ENCODE results near the gene SAFB. TPM values are rescaled to one million over a fixed set of nuclear protein-coding genes. Genes with fewer than 3 reads are reported as not detected.

Gene SAFB
- total RNA-seq, 1 donor from 2014 or later: 65.1 TPM

- no peak overlapping the region for H3K27ac ChIP-seq (ENCODE audit: low read depth, low read length)
- H3K4me2 ChIP-seq (ENCODE audit: low read length): peak overlapping the region; percentile 32
- Mint-ChIP-seq H3K27me3 (ENCODE audit: low read depth, unreplicated experiment) (no peaks in the 10 kb centered on the region), H3K4me1 (ENCODE audit: low read depth, unreplicated experiment) (peaks cover 1% of the 10 kb centered on the region), H3K27ac (ENCODE audit: unreplicated experiment) (no peak overlapping the region), H3K9me3 (ENCODE audit: unreplicated experiment) (no peaks in the 10 kb centered on the region), H3K36me3 (ENCODE audit: low read depth, unreplicated experiment) (peaks cover 12% of the 10 kb centered on the region), H3K4me3 (ENCODE audit: unreplicated experiment) (no peak overlapping the region)
- no peak for TF ChIP-seq EZH2 (IDR thresholded peaks at IDR 0.05; ENCODE audit: insufficient read depth, low read length)
- TF ChIP-seq CTCF (IDR thresholded peaks at IDR 0.05; ENCODE audit: insufficient read depth, low read depth, low read length): no peak
- H3K9ac ChIP-seq (ENCODE audit: low read length): no peak overlapping the region
- H3K4me1 ChIP-seq (ENCODE audit: insufficient read depth, low read length): peaks cover 11% of the 10 kb centered on the region
- DNase-seq (ENCODE audit: low read depth) (peak; percentile 30), FAIRE-seq (no peak)
- no peaks in the 10 kb centered on the region for H3K27me3 ChIP-seq (ENCODE audit: insufficient read depth, low read length)
- H3K36me3 ChIP-seq (ENCODE audit: insufficient read depth, low read length): peaks cover 57% of the 10 kb centered on the region
- no peaks in the 10 kb centered on the region for H3K9me3 ChIP-seq (ENCODE audit: insufficient read depth, low read depth, low read length)
- H3K79me2 ChIP-seq (ENCODE audit: insufficient read depth, low read length): peaks cover 48% of the 10 kb centered on the region
- peaks cover 77% of the 10 kb centered on the region for H4K20me1 ChIP-seq (ENCODE audit: insufficient read depth, low read length)
- H2AFZ ChIP-seq (ENCODE audit: low read depth, low read length): no peak overlapping the region
- no peak overlapping the region for H3K4me3 ChIP-seq (ENCODE audit: insufficient read depth, low read depth, low read length)
Observed at GRCh38 chr19:5615756-5616327, 7.0 kb upstream of the SAFB start.

GRCh38 chr19:5617080-5617479 lies 5.8 kb upstream of the SAFB start:
- Histone ChIP-seq H3K27ac (ENCODE audit: low read depth, low read length) (no peak overlapping the region), H3K4me3 (ENCODE audit: insufficient read depth, low read depth, low read length) (no peak overlapping the region), H3K9me3 (ENCODE audit: insufficient read depth, low read depth, low read length) (no peaks in the 10 kb centered on the region), H3K4me2 (ENCODE audit: low read length) (no peak overlapping the region), H3K36me3 (ENCODE audit: insufficient read depth, low read length) (peaks cover 53% of the 10 kb centered on the region), H4K20me1 (ENCODE audit: insufficient read depth, low read length) (peaks cover 89% of the 10 kb centered on the region), H3K79me2 (ENCODE audit: insufficient read depth, low read length) (peaks cover 61% of the 10 kb centered on the region), H3K4me1 (ENCODE audit: insufficient read depth, low read length) (peaks cover 20% of the 10 kb centered on the region), H2AFZ (ENCODE audit: low read depth, low read length) (no peak overlapping the region), H3K9ac (ENCODE audit: low read length) (no peak overlapping the region), H3K27me3 (ENCODE audit: insufficient read depth, low read length) (no peaks in the 10 kb centered on the region)
- H3K27ac Mint-ChIP-seq (ENCODE audit: unreplicated experiment): no peak overlapping the region
- no peaks in the 10 kb centered on the region for H3K27me3 Mint-ChIP-seq (ENCODE audit: low read depth, unreplicated experiment)
- DNase-seq (ENCODE audit: low read depth) (no peak), FAIRE-seq (no peak)
- H3K4me1 Mint-ChIP-seq (ENCODE audit: low read depth, unreplicated experiment): peaks cover 5% of the 10 kb centered on the region
- peaks cover 15% of the 10 kb centered on the region for H3K36me3 Mint-ChIP-seq (ENCODE audit: low read depth, unreplicated experiment)
- no peak overlapping the region for H3K4me3 Mint-ChIP-seq (ENCODE audit: unreplicated experiment)
- H3K9me3 Mint-ChIP-seq (ENCODE audit: unreplicated experiment): no peaks in the 10 kb centered on the region
- no peak for TF ChIP-seq EZH2 (IDR thresholded peaks at IDR 0.05; ENCODE audit: insufficient read depth, low read length)
- no peak for TF ChIP-seq CTCF (IDR thresholded peaks at IDR 0.05; ENCODE audit: insufficient read depth, low read depth, low read length)

- no peak for TF ChIP-seq EZH2 (IDR thresholded peaks at IDR 0.05; ENCODE audit: insufficient read depth, low read length)
- no peak for TF ChIP-seq CTCF (IDR thresholded peaks at IDR 0.05; ENCODE audit: insufficient read depth, low read depth, low read length)
- H3K4me3 Mint-ChIP-seq (ENCODE audit: unreplicated experiment): no peak overlapping the region
- no peak for FAIRE-seq
- Histone ChIP-seq H3K4me3 (ENCODE audit: insufficient read depth, low read depth, low read length) (no peak overlapping the region), H4K20me1 (ENCODE audit: insufficient read depth, low read length) (peaks cover 79% of the 10 kb centered on the region), H2AFZ (ENCODE audit: low read depth, low read length) (no peak overlapping the region), H3K27me3 (ENCODE audit: insufficient read depth, low read length) (no peaks in the 10 kb centered on the region), H3K79me2 (ENCODE audit: insufficient read depth, low read length) (peaks cover 69% of the 10 kb centered on the region), H3K36me3 (ENCODE audit: insufficient read depth, low read length) (peaks cover 38% of the 10 kb centered on the region), H3K27ac (ENCODE audit: low read depth, low read length) (no peak overlapping the region), H3K9me3 (ENCODE audit: insufficient read depth, low read depth, low read length) (no peaks in the 10 kb centered on the region), H3K4me1 (ENCODE audit: insufficient read depth, low read length) (peaks cover 20% of the 10 kb centered on the region), H3K9ac (ENCODE audit: low read length) (no peak overlapping the region), H3K4me2 (ENCODE audit: low read length) (no peak overlapping the region)
- H3K27me3 Mint-ChIP-seq (ENCODE audit: low read depth, unreplicated experiment): no peaks in the 10 kb centered on the region
- H3K27ac Mint-ChIP-seq (ENCODE audit: unreplicated experiment): no peak overlapping the region
- H3K4me1 Mint-ChIP-seq (ENCODE audit: low read depth, unreplicated experiment): peaks cover 5% of the 10 kb centered on the region
- DNase-seq (ENCODE audit: low read depth): no peak
- no peaks in the 10 kb centered on the region for H3K9me3 Mint-ChIP-seq (ENCODE audit: unreplicated experiment)
- peaks cover 12% of the 10 kb centered on the region for H3K36me3 Mint-ChIP-seq (ENCODE audit: low read depth, unreplicated experiment)
Observed at GRCh38 chr19:5618591-5618990, 4.3 kb upstream of the SAFB start.

All from astrocyte (in vitro differentiated cells and primary cell).